Parathyroid adenoma (tissue), 2 donors: Measurements from ENCODE around the gene AUTS2.
"Not testable (repeated sequence)": the region's sequence is repeated elsewhere in the genome, so short reads cannot be mapped to it uniquely, and the experiment has no call there.

Experiments used
- H2AFZ ChIP-seq: fragments of 300-600 bp; sonication (generic); one replicate; pipeline ENCODE4 v1.7.0; 2017; ENCODE audit warnings: antibody characterized with exemption, mild to moderate bottlenecking
- H3K27ac ChIP-seq: fragments of 300-600 bp; sonication (generic); one replicate; pipeline ENCODE4 v1.7.0; 2017
- H3K27me3 ChIP-seq: fragments of 300-600 bp; sonication (generic); one replicate; pipeline ENCODE4 v1.7.0; 2017; ENCODE audit warnings: low read length; ENCODE audit not compliant: control insufficient read depth, insufficient read depth
- H3K36me3 ChIP-seq: fragments of 300-600 bp; sonication (generic); one replicate; pipeline ENCODE4 v1.7.0; 2017; ENCODE audit warnings: low read length; ENCODE audit not compliant: control insufficient read depth, insufficient read depth
- H3K4me1 ChIP-seq: fragments of 300-600 bp; sonication (generic); one replicate; pipeline ENCODE4 v1.7.0; 2017; ENCODE audit warnings: control low read depth
- H3K4me2 ChIP-seq: fragments of 300-600 bp; sonication (generic); one replicate; pipeline ENCODE4 v1.7.0; 2017; ENCODE audit warnings: low read length
- H3K4me3 ChIP-seq: fragments of 300-600 bp; sonication (generic); one replicate; pipeline ENCODE4 v1.7.0; 2017; ENCODE audit warnings: low read depth, low read length
- H3K79me2 ChIP-seq: fragments of 300-600 bp; sonication (generic); one replicate; pipeline ENCODE4 v1.7.0; 2017; ENCODE audit warnings: control low read depth
- H3K9ac ChIP-seq: fragments of 300-600 bp; sonication (generic); one replicate; pipeline ENCODE4 v1.7.0; 2017; ENCODE audit warnings: mild to moderate bottlenecking
- H3K9me3 ChIP-seq: fragments of 300-600 bp; sonication (generic); one replicate; pipeline ENCODE4 v1.7.0; 2017; ENCODE audit warnings: low read length; ENCODE audit not compliant: control insufficient read depth
- TF ChIP-seq, protein P1 (sequence below): fragments of 300-600 bp; sonication (generic); IDR thresholded peaks from one replicate; pipeline ENCODE4 v1.7.0; 2017; ENCODE audit warnings: antibody characterized with exemption, mild to moderate bottlenecking
- donor health status: primary hyperparathyroidism.

AUTS2 gene

DNA sequence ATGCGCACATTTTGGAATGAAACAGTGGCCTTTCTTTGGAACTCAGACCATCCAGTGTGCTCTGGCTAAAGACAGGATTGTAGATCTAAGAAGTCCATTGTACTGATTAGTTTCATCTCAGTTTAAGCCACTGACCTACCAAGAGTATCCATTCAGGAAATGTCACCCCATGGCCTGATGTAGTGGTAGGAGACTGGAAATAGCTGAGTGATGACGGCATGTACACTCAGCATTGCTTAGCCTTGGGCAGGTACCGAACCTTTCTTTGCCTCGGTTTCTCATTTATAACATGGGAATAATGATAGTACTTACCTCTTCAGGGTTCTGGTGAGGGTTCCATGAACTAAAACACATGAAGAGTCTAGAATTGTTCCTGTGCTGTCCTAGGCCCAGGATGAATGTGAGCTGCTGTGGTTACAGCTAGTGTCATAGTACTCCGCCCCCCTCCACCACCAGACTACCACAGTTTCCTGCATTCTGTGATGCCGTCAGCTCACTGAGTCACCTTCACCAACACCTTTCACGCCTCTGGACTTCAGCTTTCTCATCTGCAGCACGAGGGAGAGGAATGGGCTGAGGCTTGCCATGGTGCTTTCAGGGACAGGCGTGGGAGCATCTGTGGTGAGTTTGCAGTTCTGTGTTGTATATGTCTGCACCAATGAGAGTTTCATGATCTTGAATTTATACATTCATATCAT lies 1049.7 kb downstream of the AUTS2 start:
- Histone ChIP-seq H3K79me2 (no peaks in the 10 kb centered on the region), H3K4me1 (no peaks in the 10 kb centered on the region), H3K4me2 (no peak overlapping the region), H3K4me3 (no peak overlapping the region), H3K36me3 (no peaks in the 10 kb centered on the region), H3K9ac (no peak overlapping the region), H2AFZ (no peak overlapping the region), H3K27ac (no peak overlapping the region), H3K9me3 (no peaks in the 10 kb centered on the region), H3K27me3 (no peaks in the 10 kb centered on the region)
- TF ChIP-seq, protein P1, sequence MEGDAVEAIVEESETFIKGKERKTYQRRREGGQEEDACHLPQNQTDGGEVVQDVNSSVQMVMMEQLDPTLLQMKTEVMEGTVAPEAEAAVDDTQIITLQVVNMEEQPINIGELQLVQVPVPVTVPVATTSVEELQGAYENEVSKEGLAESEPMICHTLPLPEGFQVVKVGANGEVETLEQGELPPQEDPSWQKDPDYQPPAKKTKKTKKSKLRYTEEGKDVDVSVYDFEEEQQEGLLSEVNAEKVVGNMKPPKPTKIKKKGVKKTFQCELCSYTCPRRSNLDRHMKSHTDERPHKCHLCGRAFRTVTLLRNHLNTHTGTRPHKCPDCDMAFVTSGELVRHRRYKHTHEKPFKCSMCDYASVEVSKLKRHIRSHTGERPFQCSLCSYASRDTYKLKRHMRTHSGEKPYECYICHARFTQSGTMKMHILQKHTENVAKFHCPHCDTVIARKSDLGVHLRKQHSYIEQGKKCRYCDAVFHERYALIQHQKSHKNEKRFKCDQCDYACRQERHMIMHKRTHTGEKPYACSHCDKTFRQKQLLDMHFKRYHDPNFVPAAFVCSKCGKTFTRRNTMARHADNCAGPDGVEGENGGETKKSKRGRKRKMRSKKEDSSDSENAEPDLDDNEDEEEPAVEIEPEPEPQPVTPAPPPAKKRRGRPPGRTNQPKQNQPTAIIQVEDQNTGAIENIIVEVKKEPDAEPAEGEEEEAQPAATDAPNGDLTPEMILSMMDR = no peak

DNA sequence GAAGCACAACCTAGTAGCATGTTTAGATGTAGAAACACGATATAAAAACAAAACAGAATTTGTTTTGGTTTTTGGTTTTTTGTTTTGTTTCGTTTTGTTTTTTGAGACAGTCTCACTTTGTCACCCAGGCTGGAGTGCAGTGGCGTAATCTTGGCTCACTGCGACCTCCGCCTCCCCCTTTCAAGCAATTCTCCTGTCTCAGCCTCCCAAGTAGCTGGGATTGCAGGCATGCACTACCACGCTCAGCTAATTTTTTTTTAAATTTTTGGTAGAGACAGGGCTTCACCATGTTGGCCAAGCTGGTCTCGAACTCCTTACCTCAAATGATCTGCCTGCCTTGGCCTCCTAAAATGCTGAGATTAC lies 1050.2 kb downstream of the AUTS2 start:
- H3K9ac ChIP-seq, H3K9me3 ChIP-seq, H3K27ac ChIP-seq, H3K79me2 ChIP-seq, H3K4me1 ChIP-seq, H3K4me2 ChIP-seq, H3K36me3 ChIP-seq, H3K4me3 ChIP-seq, H3K27me3 ChIP-seq, H2AFZ ChIP-seq: not testable (repeated sequence)

DNA sequence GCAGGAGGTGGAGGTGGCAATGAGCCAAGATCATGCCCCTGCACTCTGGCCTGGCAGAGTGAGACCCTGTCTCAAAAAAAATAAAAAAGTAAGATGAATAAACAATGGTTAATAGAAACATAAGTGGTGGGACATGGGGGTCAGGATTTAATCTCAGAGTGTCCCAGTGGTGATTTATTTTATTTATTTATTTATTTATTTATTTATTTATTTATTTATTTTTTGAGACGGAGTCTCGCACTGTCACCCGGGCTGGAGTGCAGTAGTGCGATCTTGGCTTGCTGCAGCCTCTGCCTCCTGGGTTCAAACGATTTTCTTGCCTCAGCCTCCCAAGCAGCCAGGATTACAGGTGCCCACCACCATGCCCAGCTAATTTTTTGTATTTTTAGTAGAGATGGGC lies 1051.0 kb downstream of the AUTS2 start:
- TF ChIP-seq, protein P1 = no peak
- H3K9me3 ChIP-seq = no peaks in the 10 kb centered on the region
- no peaks in the 10 kb centered on the region for H3K4me1 ChIP-seq
- no peak overlapping the region for H3K9ac ChIP-seq
- H3K27ac ChIP-seq = no peak overlapping the region
- H3K4me3 ChIP-seq = no peak overlapping the region
- no peak overlapping the region for H3K4me2 ChIP-seq
- no peaks in the 10 kb centered on the region for H3K36me3 ChIP-seq
- no peaks in the 10 kb centered on the region for H3K27me3 ChIP-seq
- H2AFZ ChIP-seq = no peak overlapping the region
- H3K79me2 ChIP-seq = no peaks in the 10 kb centered on the region

DNA sequence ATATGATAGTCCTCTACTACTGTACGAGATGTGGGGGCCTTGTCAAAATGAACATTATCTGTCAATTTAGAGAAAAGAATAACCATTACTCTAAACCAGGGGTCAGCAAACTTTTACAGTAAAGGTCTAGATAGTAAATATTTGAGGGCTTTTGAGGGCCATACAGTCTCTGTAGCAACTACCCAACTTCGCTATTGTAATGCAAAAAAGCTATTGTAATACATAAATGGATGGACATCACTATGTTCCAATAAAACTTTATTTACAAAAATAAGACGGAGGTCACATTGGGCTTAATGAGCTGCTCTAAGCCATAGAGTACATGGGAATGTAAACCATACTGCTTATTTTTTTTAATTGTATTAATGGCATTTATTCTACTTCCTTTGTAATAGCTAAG lies 1055.9 kb downstream of the AUTS2 start:
- no peaks in the 10 kb centered on the region for H3K79me2 ChIP-seq
- no peaks in the 10 kb centered on the region for H3K4me1 ChIP-seq
- H3K4me2 ChIP-seq = no peak overlapping the region
- TF ChIP-seq, protein P1 = no peak
- H2AFZ ChIP-seq = no peak overlapping the region
- no peak overlapping the region for H3K4me3 ChIP-seq
- H3K9ac ChIP-seq = no peak overlapping the region
- no peaks in the 10 kb centered on the region for H3K36me3 ChIP-seq
- H3K27ac ChIP-seq = no peak overlapping the region
- H3K27me3 ChIP-seq = no peaks in the 10 kb centered on the region
- H3K9me3 ChIP-seq = no peaks in the 10 kb centered on the region

DNA sequence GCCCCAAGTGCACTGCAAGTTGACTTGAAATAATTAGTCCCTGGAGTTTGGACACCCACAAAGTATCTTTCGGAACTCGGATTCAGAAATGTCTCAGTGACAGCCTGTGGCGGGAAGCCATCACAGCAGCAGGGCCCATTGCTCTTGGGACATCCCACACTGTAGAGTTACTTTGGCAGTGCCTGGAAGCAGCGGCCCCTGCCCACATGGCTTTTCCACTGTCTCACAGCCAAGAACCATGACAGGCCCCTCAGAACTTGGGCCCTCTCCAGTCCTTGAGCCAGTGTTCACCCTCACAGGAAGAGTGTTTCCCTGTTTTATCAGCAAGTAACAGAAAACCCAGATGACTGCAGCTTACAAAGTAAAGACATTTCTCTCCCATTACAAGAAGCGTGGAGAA lies 1056.7 kb downstream of the AUTS2 start:
- H3K27me3 ChIP-seq = no peaks in the 10 kb centered on the region
- no peaks in the 10 kb centered on the region for H3K9me3 ChIP-seq
- no peak overlapping the region for H2AFZ ChIP-seq
- H3K36me3 ChIP-seq = no peaks in the 10 kb centered on the region
- no peak overlapping the region for H3K4me2 ChIP-seq
- TF ChIP-seq, protein P1 = no peak
- no peaks in the 10 kb centered on the region for H3K79me2 ChIP-seq
- no peak overlapping the region for H3K4me3 ChIP-seq
- no peak overlapping the region for H3K9ac ChIP-seq
- H3K4me1 ChIP-seq = no peaks in the 10 kb centered on the region
- H3K27ac ChIP-seq = no peak overlapping the region
